HFFc6 (cell line): ENCODE data around the gene RAVER2. TPM values are rescaled to one million over a fixed set of nuclear protein-coding genes. Genes with fewer than 3 reads are reported as not detected.

Experiments used
- DNase-seq: peaks from one replicate; pipeline ENCODE4 v3.0.0-alpha.2; 2018
- H3K27ac Mint-ChIP-seq: 2 replicates; pipeline ENCODE4 v1.8.0; 2020; ENCODE audit warnings: mild to moderate bottlenecking, mixed read lengths
- H3K27me3 Mint-ChIP-seq: 2 replicates; pipeline ENCODE4 v1.8.0; 2021; ENCODE audit warnings: mild to moderate bottlenecking, moderate library complexity, mixed read lengths; ENCODE audit not compliant: insufficient read depth
- H3K36me3 Mint-ChIP-seq: 2 replicates; pipeline ENCODE4 v1.8.0; 2021; ENCODE audit warnings: low read depth, mixed read lengths
- H3K4me1 Mint-ChIP-seq: 2 replicates; pipeline ENCODE4 v1.8.0; 2020; ENCODE audit warnings: low read depth, mixed read lengths
- H3K4me3 Mint-ChIP-seq: 2 replicates; pipeline ENCODE4 v1.8.0; 2020; ENCODE audit warnings: mild to moderate bottlenecking, moderate library complexity, mixed read lengths
- H3K9me3 Mint-ChIP-seq: 2 replicates; pipeline ENCODE4 v1.8.0; 2020; ENCODE audit warnings: mild to moderate bottlenecking, mixed read lengths
- CTCF ChIP-seq: fragments of 200-600 bp; sonication (generic); IDR thresholded peaks from 2 replicates; pipeline ENCODE4 v1.5.0; 2021; ENCODE audit warnings: antibody characterized with exemption, mild to moderate bottlenecking
- total RNA-seq, 6 experiments: library from RNA; stranded (reverse); fragmentation: NEBNext Ultra II Directional; extraction: Animal tissue kit (Norgen Biotek cat#: 25700); gene quantifications; 2 replicates in 1 of 6; 3 replicates in 5 of 6; pipeline ENCODE4 v1.2.3, GENCODE V29; 2021

Gene RAVER2
- total RNA-seq, 6 experiments from 2014 or later: 1.8 to 2.8 (median 2.3) TPM

GRCh38 chr1:64834734-64835133 lies 89.9 kb downstream of the RAVER2 start:
- Mint-ChIP-seq H3K27me3 (no peaks in the 10 kb centered on the region; the same call in 1 of the 2 replicates), H3K27ac (peak overlapping the region; percentile 6; the same call in 1 of the 2 replicates), H3K4me1 (peaks cover 24% of the 10 kb centered on the region), H3K9me3 (no peaks in the 10 kb centered on the region), H3K4me3 (no peak overlapping the region), H3K36me3 (peaks cover 15% of the 10 kb centered on the region)
- peak; percentile 72 for DNase-seq
- no peak for TF ChIP-seq CTCF

- no peak for TF ChIP-seq CTCF
- DNase-seq: no peak
- peaks cover 24% of the 10 kb centered on the region for H3K4me1 Mint-ChIP-seq
- H3K9me3 Mint-ChIP-seq: no peaks in the 10 kb centered on the region
- H3K36me3 Mint-ChIP-seq: peaks cover 23% of the 10 kb centered on the region
- H3K27ac Mint-ChIP-seq: no peak overlapping the region
- no peaks in the 10 kb centered on the region; the same call in 1 of the 2 replicates for H3K27me3 Mint-ChIP-seq
- H3K4me3 Mint-ChIP-seq: no peak overlapping the region
These were observed 91.9 kb downstream of the RAVER2 start for GRCh38 chr1:64836802-64837201.

DNA sequence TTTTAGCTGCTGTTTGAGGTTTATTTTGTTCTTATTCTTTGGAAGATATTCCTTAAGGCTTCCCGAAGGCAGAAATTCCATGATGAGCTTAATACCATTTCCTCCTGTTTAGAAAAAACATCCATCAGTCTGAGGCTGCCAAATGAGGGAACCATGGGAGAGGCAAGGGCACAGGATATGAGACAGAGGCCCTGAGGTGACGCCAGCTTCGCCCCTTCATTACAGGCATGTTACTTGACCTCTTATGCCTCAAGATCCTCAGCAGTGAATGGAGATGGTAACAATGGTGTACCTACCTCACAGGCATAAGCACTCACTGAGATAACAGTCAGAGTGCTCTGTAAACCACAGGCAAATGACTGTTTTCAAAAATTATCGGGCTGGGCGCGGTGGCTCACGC lies 93.6 kb downstream of the RAVER2 start:
- Mint-ChIP-seq H3K4me1 (peaks cover 24% of the 10 kb centered on the region), H3K4me3 (no peak overlapping the region), H3K36me3 (peaks cover 15% of the 10 kb centered on the region), H3K9me3 (no peaks in the 10 kb centered on the region), H3K27me3 (no peaks in the 10 kb centered on the region; the same call in 1 of the 2 replicates), H3K27ac (no peak overlapping the region)
- no peak for TF ChIP-seq CTCF
- DNase-seq: no peak

DNA sequence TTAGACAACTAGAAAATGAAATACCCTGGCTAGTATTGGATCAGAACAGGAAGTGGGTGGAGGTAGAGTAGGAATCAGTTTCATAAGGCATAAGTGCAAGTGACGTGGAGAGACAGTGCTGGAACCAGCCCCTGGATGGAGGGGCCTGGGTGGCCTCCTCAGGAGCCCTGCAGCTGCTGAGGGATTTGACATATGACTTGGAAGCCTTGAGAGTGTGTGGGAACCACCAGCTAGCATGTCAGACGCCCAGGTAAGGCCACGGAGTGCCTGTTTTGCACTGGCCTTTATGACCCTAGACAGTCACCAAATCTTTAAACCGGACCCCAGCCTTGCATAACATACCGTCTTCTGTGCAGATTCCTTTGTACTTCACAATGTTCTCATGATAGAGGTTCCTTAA lies 94.4 kb downstream of the RAVER2 start:
- TF ChIP-seq CTCF: no peak
- no peaks in the 10 kb centered on the region; the same call in 1 of the 2 replicates for H3K27me3 Mint-ChIP-seq
- peaks cover 22% of the 10 kb centered on the region for H3K4me1 Mint-ChIP-seq
- no peak overlapping the region for H3K27ac Mint-ChIP-seq
- H3K4me3 Mint-ChIP-seq: no peak overlapping the region
- DNase-seq: no peak
- peaks cover 15% of the 10 kb centered on the region for H3K36me3 Mint-ChIP-seq
- H3K9me3 Mint-ChIP-seq: no peaks in the 10 kb centered on the region

GRCh38 chr1:64839732-64840405 lies 95.0 kb downstream of the RAVER2 start:
- no peak for TF ChIP-seq CTCF
- Mint-ChIP-seq H3K27ac (no peak overlapping the region), H3K4me3 (no peak overlapping the region), H3K9me3 (no peaks in the 10 kb centered on the region), H3K4me1 (peaks cover 16% of the 10 kb centered on the region), H3K36me3 (peaks cover 15% of the 10 kb centered on the region), H3K27me3 (no peaks in the 10 kb centered on the region; the same call in 1 of the 2 replicates)
- DNase-seq: no peak
